ENCODE data around the gene RANBP17.
A peak's percentile ranks its signal among the peaks of the same experiment; 100 is the strongest.

Gene RANBP17

GRCh38 chr5:171336521-171337209 is 474.8 kb downstream of the RANBP17 start:
- Mint-ChIP-seq H3K27me3 (peaks cover 45% of the 10 kb centered on the region), H3K27ac (no peak overlapping the region), H3K4me3 (peak overlapping the region; percentile 64), H3K36me3 (ENCODE audit: low read depth) (no peaks in the 10 kb centered on the region), H3K4me1 (ENCODE audit: low read depth) (peaks cover 4% of the 10 kb centered on the region), H3K9me3 (no peaks in the 10 kb centered on the region)

DNA sequence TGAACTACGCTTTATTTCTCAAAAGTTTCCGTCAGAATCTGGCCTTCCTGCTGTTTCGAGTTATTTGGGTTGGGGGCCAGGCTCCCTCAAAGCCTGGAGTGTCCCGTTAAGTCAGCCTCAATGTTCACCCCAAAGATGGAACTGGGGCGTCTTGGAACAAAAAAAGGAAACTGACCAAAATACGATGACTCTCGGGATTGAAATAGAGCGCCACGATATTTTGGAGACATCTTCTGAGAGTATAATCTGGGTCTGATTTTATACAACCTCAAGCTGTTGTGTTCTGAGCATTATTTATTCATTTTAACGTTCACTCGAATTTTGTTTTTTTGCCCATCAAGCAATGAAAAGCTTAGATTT is 475.4 kb downstream of the RANBP17 start:
- Mint-ChIP-seq H3K9me3 (no peaks in the 10 kb centered on the region), H3K27me3 (peaks cover 42% of the 10 kb centered on the region), H3K36me3 (ENCODE audit: low read depth) (no peaks in the 10 kb centered on the region), H3K4me3 (peak overlapping the region; percentile 64), H3K4me1 (ENCODE audit: low read depth) (peaks cover 4% of the 10 kb centered on the region), H3K27ac (no peak overlapping the region)

DNA sequence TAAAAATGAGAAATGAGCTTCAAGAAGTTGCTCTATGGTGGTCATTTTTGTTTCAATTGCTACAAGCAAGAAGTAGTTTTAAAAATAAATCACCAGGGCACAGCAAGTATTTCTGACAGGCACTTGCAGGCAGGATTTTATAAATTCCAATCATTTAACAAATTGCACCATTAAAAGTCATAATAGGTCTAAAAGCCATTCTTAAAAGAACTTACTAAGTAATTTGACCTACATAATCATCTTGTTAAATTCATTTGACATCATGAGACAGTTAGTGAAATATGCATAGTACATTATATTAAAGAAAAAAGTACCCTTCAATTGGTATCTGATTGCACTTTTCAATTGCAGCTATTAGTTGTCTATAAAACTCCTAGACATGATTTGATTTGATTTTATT is 478.2 kb downstream of the RANBP17 start:
- Mint-ChIP-seq H3K4me1 (ENCODE audit: low read depth) (peaks cover 4% of the 10 kb centered on the region), H3K4me3 (no peak overlapping the region), H3K9me3 (no peaks in the 10 kb centered on the region)

GRCh38 chr5:171340491-171340890 is 478.7 kb downstream of the RANBP17 start:
- Mint-ChIP-seq H3K9me3 (no peaks in the 10 kb centered on the region), H3K27me3 (peaks cover 25% of the 10 kb centered on the region), H3K4me3 (no peak overlapping the region), H3K4me1 (ENCODE audit: low read depth) (peaks cover 4% of the 10 kb centered on the region), H3K27ac (no peak overlapping the region), H3K36me3 (ENCODE audit: low read depth) (no peaks in the 10 kb centered on the region)

More for the DNA sequence above, 478.2 kb downstream of the RANBP17 start:
- Mint-ChIP-seq H3K27ac (no peak overlapping the region), H3K36me3 (ENCODE audit: low read depth) (no peaks in the 10 kb centered on the region), H3K27me3 (peaks cover 29% of the 10 kb centered on the region)

DNA sequence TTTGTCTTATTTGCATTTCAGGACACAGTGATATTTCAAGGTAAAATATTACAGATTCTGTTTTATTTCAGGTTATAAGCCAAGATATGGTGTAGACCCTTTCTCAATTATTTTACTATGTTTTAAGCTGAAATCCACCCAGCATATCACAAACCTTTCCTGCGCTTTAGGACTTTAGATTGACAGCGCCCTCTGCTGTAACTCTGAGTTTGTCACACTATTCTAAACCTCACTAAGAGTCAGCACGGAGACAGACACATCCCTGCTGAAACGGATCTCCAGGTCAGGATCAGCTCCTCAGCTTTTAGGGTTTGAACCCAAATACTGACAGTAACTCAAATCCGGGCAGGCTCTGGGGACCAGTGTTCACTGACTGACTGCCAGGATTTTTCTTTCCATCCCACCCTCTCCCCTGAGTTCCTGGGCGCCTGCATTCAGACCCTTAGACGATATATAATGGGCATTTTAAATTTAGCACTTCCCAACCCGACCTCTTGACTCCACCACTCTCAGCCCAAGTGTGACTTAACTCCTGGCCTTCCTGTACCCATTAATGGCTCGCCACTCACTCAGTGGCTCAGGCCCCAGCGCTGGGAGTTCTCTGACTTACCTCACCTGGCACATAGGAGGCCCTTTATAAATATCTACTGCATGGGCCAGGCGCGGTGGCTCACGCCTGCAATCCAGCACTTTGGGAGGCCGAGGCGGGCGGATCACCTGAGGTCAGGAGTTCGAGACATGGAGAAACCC is 480.7 kb downstream of the RANBP17 start:
- peaks cover 22% of the 10 kb centered on the region for H3K27me3 Mint-ChIP-seq
- no peaks in the 10 kb centered on the region for H3K9me3 Mint-ChIP-seq
- H3K4me1 Mint-ChIP-seq (ENCODE audit: low read depth): no peaks in the 10 kb centered on the region
- H3K36me3 Mint-ChIP-seq (ENCODE audit: low read depth): no peaks in the 10 kb centered on the region
- H3K27ac Mint-ChIP-seq: no peak overlapping the region
- no peak overlapping the region for H3K4me3 Mint-ChIP-seq

GRCh38 chr5:171344936-171345608 is 483.3 kb downstream of the RANBP17 start:
- Mint-ChIP-seq H3K4me1 (ENCODE audit: low read depth) (no peaks in the 10 kb centered on the region), H3K27ac (no peak overlapping the region), H3K9me3 (no peaks in the 10 kb centered on the region), H3K4me3 (no peak overlapping the region), H3K36me3 (ENCODE audit: low read depth) (no peaks in the 10 kb centered on the region), H3K27me3 (peaks cover 11% of the 10 kb centered on the region)
